Esophagus muscularis mucosa (tissue), 3 donors: ENCODE results near the gene FA2H.

Experiments
- POLR2A ChIP-seq: fragments of 450-650 bp; IDR thresholded peaks from one replicate; pipeline ENCODE4 v1.6.1; 2017; ENCODE audit warnings: antibody characterized with exemption, moderate library complexity, mild to moderate bottlenecking, low read depth
- POLR2AphosphoS5 ChIP-seq, 2 donors: sonication (generic); formaldehyde crosslinking; IDR thresholded peaks; one replicate each; pipeline ENCODE4 v1.6.1; 2017; ENCODE audit warnings: antibody characterized with exemption in 2 of 2
- TF ChIP-seq, protein P1 (sequence below), 3 experiments: fragments of 200-600 bp in 2 of 3; fragments of 450-650 bp in 1 of 3; sonication (generic) in 2 of 3; IDR thresholded peaks; one replicate each; pipeline ENCODE4 v1.5.1; 2017 to 2019; ENCODE audit warnings: antibody characterized with exemption in 3 of 3, mild to moderate bottlenecking in 2 of 3, moderate library complexity in 1 of 3

DNA sequence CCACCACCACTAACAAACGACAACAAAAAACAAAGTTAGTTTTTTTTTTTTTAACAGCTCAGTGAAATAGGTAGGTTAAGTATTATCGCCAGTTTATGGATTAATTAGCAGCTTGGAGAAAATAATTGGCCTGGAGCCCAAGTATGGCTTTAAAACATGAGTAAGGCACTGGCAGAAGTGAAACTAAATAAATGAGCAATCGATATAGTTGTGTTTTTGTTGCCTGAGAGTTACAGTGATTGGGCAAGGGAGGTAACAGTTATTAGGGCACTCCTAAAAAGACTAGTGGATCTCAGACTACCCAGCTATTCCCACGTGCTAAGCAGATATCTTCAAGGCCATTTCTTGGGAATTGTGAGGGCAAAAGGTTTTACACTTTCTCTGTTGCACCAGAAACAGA is 76.4 kb downstream of the FA2H start:
- TF ChIP-seq, protein P1, sequence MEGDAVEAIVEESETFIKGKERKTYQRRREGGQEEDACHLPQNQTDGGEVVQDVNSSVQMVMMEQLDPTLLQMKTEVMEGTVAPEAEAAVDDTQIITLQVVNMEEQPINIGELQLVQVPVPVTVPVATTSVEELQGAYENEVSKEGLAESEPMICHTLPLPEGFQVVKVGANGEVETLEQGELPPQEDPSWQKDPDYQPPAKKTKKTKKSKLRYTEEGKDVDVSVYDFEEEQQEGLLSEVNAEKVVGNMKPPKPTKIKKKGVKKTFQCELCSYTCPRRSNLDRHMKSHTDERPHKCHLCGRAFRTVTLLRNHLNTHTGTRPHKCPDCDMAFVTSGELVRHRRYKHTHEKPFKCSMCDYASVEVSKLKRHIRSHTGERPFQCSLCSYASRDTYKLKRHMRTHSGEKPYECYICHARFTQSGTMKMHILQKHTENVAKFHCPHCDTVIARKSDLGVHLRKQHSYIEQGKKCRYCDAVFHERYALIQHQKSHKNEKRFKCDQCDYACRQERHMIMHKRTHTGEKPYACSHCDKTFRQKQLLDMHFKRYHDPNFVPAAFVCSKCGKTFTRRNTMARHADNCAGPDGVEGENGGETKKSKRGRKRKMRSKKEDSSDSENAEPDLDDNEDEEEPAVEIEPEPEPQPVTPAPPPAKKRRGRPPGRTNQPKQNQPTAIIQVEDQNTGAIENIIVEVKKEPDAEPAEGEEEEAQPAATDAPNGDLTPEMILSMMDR (IDR thresholded peaks at IDR 0.05): no peak
- TF ChIP-seq POLR2AphosphoS5 (IDR thresholded peaks at IDR 0.05) (no peak), POLR2A (no peak)
